H1 (cell line): Measurements from ENCODE around the gene SORL1-AS1.

Experiments
- POLR2A ChIP-seq, 2 experiments: IDR thresholded peaks; 1 replicate in 1 of 2; 2 replicates in 1 of 2; pipeline ENCODE4 v1.6.1; 2011; ENCODE audit warnings: low read depth in 2 of 2, low read length in 2 of 2, mild to moderate bottlenecking in 2 of 2; ENCODE audit errors: control extremely low read depth in 1 of 2
- POU5F1 ChIP-seq: IDR thresholded peaks from 2 replicates; pipeline ENCODE4 v1.6.1; 2011; ENCODE audit warnings: low read depth, mild to moderate bottlenecking, low read length, moderate library complexity

SORL1-AS1 gene

GRCh38 chr11:121448431-121448941 lies 4.3 kb downstream of the SORL1-AS1 start (continued):
- TF ChIP-seq POLR2A (IDR thresholded peaks at IDR 0.05; ENCODE audit: control extremely low read depth in 1 of 2, low read depth in 2 of 2, low read length in 2 of 2) (no peak), POU5F1 (no peak)
